HG02970 (cell line): Measurements from ENCODE around the gene RASSF8.

Source experiments
- ATAC-seq: cut with Tn5 transposase; IDR thresholded peaks from one replicate; pipeline ENCODE4 v1.9.1; 2021; ENCODE audit warnings: mild to moderate bottlenecking, moderate library complexity, moderate number of reproducible peaks; ENCODE audit not compliant: unreplicated experiment, low FRiP score

RASSF8 gene

GRCh38 chr12:26026713-26027112, 68.2 kb downstream of the RASSF8 start:
- no peak for ATAC-seq

DNA sequence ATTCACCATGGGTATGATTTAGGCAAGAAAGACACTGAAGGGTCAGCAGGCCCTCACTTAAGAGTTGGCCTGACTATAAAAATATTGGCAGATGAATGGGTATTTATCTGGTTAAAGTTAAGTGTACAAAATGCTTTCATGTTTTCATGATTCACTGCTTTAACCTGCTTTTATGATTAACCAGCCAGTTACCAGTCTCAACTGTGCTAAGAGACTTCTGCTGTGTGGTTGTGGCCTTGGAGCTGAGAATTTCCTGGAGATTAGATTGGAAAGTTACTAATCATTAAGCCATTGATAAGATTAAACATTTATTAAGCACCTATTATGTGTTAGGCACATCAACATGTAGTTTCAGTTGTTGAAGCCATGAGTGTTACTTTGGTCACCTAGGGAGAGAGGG, 68.9 kb downstream of the RASSF8 start:
- no peak for ATAC-seq

DNA sequence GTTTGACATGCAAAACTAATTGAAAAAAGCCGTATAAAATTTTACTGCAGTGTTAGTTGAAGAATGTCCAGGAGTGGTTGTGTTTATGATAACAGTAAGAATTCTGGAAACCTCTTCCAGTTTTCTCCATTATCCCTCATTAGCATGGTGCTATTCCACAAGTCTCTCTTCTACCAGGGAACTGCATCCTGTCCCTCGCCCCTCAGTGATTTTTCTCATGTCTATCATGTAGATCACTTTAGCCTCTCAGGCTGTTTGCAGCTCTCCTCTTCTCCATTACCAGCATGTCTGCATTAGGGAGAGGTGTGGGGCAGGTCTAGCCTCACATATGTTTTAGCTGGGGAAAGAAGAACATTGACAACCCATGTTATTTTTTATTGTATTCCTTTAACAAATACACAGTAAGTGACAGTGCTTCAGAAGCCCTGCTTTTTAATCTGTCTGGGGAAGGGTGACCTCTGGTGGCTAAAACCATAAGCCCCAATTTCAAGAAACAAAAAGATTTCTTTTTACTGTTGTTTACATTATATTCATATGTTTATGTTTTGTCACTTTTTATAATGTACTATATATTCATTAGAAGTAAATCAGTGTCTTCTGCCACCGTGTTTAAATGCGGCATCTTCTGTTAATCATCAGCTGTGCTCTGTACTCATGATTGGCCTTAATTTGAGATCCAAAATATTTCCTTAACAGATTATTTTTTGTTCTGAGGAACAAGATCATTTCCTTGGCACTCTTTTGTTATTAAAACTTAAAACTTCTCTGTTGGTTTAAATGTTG, 70.7 kb downstream of the RASSF8 start:
- no peak for ATAC-seq

GRCh38 chr12:26029736-26030022, 71.2 kb downstream of the RASSF8 start:
- ATAC-seq, result no peak

DNA sequence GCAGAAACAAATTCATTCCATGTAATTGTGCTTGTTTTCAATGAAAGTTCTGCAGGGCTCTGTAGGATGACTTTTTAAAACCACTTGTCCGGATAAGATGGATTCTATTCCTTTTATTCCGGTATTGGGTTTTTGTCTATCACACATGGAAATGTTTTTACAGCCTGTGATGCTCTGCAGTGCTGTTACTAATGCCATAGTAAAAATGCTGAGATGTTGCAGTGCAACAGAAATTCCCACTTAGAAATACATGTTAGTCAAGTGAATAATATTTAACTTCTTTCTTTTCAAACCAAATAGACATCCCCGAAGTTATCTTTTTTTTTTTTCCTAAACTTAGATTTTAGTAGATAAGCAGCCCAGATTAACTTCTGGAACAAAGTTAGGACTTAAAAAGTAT, 71.9 kb downstream of the RASSF8 start:
- ATAC-seq, result no peak

DNA sequence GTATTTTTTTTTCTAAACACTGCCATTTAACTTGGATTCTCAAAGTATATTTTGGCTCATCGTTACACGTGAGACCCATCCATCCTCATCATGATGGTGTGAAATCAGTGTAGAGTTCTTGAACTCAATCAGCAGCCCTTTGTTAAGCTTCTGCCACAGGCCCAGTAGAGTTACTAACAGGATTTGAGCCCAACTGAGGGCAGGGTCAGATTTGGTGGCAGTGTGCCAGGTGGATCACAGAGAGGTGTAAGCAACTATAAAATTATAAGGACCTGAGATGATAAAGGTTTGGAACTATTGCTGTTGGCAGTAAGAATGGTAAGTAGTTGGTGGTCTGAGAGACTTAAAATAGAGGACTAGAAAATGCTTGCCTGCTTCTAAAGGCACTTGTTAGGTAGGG, 72.8 kb downstream of the RASSF8 start:
- ATAC-seq, result no peak

- ATAC-seq, result no peak
These were observed 73.3 kb downstream of the RASSF8 start for GRCh38 chr12:26031827-26032226.

DNA sequence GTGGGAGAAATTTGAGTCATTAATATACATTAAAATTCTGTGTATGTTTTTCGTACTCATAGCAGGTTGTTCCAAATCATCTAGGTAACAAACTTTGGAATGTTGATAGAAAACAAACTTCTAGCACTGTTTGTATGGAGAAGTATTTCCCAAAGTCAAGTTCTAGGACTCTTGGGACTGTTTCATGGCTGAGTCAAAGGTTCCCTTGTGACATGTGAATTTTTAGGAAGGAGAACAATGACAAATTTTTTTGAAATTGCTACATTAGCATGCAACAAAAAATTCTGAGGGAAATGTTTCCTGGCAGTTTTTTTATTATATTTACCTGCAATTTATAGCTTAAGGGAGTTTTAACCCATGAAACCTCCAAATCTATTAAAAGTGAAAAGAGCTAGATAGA, 73.8 kb downstream of the RASSF8 start:
- no peak for ATAC-seq

DNA sequence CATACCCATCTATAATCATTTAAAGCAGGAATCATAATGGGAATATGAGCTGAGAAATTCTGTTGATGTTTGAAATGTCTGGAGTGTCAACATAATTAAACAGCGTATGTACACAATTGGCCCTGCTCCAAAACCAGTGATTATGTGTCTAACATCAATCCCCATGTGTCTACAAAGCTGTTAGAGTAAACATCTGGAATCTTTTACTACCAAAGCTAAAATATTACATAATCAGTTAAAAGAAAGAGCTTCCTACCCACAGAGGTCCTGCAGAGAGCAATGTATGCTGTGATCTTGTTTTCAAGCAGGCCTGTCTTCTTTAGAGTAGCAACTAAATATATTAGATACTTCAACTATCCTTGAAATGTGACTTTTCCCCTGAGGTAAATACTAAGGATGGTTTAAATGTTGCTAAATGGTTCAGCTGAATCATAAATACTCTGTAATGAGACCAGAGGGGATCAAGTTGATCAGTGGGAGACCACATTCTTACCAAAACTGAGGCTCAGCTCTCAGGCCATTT, 74.3 kb downstream of the RASSF8 start:
- no peak for ATAC-seq

DNA sequence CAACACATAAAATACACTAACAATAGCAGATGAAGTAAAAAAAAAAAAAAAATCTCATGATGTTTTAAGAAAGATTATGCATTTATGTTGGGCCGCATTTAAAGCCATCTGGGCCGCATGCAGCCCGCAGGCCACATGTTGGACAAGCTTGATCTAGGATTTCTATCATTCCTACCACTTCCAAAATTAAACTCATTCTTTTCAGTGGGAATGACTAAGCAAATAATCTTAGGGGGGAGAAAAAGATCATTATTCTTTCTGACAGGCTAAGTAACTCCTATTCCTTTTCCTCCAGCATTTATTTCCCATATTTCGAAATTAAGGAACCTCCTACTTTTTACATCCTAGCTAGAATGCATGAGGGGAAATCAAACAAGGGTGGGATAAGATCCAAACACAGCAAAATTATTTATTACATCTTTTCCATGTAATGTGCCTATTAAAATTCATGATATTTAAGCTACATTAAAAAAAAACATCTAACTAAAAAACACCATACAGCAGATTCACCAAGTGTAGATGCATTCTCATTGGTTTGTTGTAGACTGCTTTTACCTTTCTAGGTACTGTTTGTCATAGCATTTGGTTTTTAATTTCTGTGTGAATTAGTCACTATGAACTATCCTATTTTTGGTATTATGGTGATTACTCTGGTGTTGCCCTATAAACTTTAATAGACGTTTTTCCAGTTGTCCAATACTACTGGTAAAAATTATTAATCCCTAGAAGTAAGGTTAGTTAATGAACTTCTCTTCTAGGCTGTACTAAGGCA, 76.1 kb downstream of the RASSF8 start:
- no peak for ATAC-seq

GRCh38 chr12:26036877-26037276, 78.4 kb downstream of the RASSF8 start:
- no peak for ATAC-seq

GRCh38 chr12:26037615-26038220, 79.2 kb downstream of the RASSF8 start:
- ATAC-seq, result no peak

- ATAC-seq, result no peak
These were observed 84.2 kb downstream of the RASSF8 start for GRCh38 chr12:26042645-26043044.

- no peak for ATAC-seq
These were observed 84.9 kb downstream of the RASSF8 start for GRCh38 chr12:26043135-26044006.

GRCh38 chr12:26044007-26044394, 85.5 kb downstream of the RASSF8 start:
- ATAC-seq, result no peak

GRCh38 chr12:26044592-26044991, 86.1 kb downstream of the RASSF8 start:
- ATAC-seq, result no peak

- no peak for ATAC-seq
These were observed 87.7 kb downstream of the RASSF8 start for GRCh38 chr12:26046203-26046602.

DNA sequence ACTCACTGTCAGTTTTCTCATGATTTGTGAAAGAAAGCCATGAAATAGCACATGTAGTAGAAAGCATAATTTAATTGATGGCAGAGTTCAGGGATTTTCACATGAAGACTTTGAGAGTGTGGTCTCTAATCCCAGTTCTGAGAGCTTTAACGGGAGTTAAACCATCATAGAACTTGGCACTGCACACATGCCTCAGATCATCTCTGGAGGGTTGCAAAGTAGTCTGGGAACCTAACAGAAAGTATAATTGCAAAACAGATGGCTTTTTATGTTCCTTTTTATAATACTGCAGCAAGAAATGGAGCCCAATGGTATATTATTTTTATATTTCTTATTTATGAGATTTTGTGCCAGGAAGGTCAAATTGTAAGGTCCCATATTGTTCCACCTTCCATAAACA, 88.4 kb downstream of the RASSF8 start:
- no peak for ATAC-seq

GRCh38 chr12:26047401-26048226, 89.1 kb downstream of the RASSF8 start:
- ATAC-seq, result no peak

- no peak for ATAC-seq
These were observed 94.2 kb downstream of the RASSF8 start for GRCh38 chr12:26052652-26053051.
